ENCODE measurements around the gene BUD13.

BUD13 gene

DNA sequence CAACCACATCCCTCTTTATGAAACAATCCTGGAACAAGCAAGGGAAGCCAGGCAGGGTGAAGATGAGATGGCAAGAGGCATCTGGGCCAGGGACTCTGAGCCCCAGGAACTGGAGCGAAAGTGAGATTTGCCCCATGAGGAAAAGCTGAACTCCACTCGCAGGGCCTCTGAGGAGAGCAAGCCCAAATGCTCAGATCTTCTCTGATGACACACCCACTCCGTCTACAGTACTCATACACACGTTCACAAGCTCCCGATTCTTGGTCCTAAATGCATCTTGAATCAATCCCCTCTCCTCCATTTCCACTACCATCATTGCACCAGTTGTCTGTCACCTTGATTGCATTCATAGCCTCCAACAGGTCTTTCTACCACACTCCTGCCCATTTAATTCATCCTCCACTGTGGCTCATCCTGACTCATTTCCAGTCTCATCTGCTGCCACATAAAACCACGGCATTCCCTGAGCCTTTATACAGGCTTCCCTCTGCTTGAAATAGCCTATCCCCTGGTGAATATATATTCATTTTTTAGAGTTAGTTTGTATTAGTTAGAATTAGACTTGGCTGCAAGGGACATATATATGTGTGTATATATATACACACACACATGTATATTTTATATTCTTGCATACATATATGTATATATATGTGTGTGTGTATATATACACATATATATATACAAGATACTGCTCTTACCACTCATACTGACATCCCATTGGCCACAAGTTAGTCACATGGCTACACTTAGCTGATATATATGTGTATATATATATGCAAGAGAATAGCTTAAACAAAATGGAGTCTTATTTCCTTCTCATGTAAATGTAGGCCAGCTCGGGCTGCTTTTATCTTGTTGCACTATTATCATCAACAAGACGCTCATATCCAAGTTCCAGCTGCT, 20.3 kb upstream of the BUD13 start:
- DNase-seq (ENCODE audit: low read depth in 3 of 3) = no peak

DNA sequence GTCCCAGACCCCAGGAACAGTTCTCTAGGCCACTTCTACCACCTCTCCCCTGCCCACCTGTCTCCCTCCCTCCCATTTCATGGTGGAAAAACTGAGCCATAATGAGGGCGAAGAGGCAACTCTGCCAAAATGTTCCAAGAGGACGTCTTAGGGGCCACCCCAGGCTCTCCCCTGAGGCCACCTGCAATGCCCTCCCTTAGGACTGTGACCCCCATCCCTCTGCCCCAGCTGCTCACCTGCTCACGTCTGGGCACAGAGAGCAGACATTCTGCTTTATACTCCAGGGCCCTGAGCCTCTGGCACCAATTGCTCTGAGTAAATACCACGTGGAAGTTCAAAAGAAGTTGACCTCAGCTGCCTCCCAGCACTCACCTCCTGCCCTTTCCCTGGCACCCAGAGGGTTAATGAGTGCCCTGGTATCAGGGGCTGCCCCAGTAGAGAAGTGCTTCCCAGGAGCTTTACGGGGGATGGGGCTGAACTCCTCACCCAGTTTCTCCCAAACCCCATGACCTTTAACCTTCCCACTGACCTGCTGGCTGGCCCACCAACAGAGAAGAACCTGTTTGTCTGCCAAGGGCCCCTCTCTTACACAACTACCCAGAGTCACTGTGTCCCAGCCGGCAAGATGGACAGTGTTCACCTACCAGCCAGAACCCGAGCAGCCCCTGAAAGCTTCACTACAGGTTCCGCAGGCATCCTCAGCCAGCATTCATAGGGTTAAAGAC, 19.5 kb upstream of the BUD13 start:
- DNase-seq (ENCODE audit: low read depth in 3 of 3) = no peak

DNA sequence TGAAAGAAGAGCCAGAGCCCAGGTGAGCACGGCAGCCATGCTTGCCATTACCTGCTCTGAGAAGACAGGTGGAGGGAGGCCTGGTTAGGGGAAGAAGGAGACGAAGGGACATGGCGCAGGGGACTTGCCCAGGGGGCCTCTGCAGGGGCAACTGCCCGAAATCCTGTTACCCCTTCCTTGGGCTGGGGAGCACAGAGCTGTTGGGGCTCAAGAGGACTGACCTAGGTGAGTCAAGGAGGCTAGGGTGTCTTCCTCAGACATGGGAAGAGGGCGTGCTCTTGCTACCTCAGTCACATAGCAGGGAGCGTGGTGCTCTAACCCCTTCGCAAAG, 19.0 kb upstream of the BUD13 start, which contains the start of gene APOA5:
APOA5 (minus strand) TSS at position 67 of the 331 bp plus-strand sequence; CDS start at position 48, 19 bp downstream.
- no peak for DNase-seq (ENCODE audit: low read depth in 3 of 3)

DNA sequence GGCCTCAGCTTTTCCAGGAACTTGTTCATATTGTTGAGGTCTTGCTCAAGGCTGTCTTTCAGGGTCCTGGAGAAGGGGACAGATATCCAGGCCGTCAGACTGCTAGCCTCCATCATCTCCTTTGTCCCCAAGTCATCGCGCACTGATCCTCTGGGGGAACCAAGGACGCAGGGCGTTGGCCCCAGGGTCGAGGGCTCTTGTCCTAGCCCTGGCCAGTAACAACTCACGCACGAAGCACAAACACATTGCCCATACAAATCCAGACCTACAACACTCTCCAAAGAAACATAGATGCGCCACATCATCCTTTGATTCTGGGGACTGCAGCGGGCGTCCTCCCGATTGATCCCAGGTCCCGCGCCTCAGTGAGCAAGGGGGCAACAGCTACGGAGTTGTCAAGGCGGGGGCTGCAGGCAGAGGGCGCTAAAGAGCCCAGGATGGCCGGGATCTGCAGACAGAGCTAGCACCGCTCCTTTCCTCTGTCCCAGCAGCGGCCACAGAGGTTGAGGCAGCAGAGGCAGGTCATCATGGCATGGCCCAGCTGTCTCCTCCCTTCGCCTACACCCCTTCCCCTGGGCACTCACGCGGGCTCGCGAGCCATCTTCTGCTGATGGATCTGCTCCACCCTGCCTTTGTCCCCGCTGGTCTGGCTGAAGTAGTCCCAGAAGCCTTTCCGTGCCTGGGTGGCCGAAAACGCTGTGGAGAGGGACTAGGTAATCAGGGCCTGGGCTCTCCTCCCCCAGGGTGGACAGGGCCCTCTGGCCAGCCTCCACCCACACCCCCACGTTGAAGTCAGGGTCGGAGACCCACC, 18.4 kb upstream of the BUD13 start:
- peak; percentile 60 to 67 (median 65) for DNase-seq (ENCODE audit: low read depth in 3 of 3)

DNA sequence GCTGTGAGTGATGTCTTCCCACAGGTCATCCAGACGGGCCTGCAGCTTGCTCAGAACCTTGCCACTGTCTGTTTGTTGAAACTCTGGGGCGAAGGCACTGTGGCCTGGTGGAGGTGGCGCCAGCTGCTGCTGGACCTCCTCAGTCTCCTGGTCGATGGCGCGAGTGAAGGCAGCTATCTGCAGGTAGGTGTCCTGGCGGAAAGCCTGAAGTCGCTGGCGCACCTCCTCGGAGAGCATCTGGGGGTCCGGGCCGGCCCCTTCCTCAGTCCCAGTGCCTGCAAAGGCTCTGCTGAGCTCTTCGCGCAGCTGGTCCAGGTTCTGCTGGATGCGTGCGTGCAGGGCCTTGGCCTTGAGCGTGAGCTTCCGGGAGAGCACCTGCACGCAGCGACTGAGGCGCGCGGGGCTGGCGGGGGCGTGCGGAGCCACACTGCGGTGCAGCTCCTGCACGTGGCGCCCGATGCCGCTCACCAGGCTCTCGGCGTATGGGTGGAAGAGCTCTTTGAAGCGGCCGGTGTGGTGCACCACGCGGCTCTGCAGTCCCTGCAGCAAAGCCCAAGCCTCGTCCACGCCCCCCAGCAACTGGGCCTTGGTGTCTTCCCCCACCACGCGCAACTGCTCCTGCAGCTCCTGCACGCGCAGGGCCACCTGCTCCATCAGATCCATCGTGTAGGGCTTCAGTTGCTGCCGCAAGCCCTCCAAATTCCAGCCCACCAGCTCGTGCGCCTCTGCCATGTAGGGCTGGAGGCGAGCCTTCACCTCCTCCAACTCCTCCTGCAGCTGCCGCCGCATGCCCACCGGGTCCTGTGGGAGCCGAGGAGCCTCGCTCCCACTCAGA, 17.6 kb upstream of the BUD13 start:
- DNase-seq (ENCODE audit: low read depth in 3 of 3) = no peak

DNA sequence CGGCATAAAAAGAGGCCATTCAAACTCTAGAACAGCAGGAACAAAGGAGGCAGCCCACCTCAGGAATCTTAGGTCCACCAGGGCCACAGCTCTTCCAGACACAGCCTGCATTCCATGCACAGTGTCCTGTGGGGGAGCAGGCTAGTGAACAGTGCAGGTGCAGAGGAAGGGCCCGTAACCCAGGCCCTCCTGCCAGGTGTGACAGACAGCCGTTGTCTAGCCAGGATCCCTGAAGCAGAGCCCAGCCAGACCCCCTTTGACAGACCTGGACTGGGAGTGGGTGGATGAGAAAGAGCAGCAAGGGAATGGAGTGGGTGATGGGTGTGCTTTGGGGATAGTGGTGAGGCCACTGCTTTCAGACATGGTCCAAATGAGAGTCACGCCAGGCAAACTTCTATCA, 16.2 kb upstream of the BUD13 start:
- no peak for DNase-seq (ENCODE audit: low read depth in 3 of 3)

DNA sequence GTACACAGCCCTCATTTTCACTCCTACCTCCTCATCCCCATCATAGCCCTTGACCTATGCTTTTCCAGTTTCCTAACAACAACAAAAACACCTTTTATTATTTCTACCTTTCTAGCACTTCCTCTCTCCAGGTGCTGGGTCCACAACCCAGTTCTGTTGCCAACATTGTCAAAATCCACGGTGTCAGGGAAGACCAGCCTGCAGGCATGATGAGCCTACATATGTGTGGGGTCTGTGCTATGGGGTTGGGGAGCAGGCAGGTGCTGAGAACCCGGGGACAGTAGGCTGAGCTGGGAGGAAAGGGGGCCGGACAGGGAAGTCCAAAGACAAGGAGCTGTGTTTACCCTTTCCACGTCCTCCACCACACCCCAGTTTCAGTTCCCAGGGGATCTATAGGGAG, 15.7 kb upstream of the BUD13 start:
- no peak for DNase-seq (ENCODE audit: low read depth in 3 of 3)

DNA sequence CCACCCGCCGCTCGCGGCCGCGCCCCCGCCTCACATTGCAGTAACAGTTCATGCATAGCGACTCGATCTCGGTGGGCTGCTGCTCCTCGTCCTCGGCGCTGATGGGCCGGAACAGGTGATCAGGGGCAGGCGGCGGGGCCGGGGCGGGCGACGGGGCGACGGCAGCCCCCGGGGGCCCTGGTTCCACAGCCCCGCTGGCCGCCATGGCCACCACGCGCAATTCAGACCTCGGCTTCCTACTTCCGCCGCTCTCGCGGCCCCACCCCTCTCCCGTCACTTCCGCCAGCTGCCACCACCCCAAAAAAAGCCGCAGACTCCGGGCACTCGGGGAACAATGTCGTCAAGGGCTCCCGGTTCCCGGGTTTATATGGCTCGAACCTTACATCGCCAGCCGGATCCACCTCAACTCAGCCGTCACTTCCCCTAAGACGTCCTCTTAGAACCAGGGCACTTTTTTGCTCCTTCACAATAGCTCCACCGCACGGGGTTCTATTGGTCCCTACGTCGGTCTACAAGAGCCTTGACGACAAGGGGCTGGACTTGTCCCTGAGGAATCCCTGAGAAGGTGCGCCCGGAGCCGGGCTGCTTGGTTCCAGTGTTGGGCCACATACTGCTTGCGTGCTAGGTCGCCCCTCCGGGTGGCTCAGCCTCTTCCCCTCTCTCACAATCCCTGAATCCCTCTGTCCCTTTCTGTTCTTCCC, 15.1 kb upstream of the BUD13 start, which contains the start of gene ZPR1:
ZPR1 (minus strand) TSS at position 238 of the 701 bp plus-strand sequence; CDS start at position 205, 33 bp downstream.
- DNase-seq (ENCODE audit: low read depth in 3 of 3) = peak; percentile 63 to 79 (median 72)

DNA sequence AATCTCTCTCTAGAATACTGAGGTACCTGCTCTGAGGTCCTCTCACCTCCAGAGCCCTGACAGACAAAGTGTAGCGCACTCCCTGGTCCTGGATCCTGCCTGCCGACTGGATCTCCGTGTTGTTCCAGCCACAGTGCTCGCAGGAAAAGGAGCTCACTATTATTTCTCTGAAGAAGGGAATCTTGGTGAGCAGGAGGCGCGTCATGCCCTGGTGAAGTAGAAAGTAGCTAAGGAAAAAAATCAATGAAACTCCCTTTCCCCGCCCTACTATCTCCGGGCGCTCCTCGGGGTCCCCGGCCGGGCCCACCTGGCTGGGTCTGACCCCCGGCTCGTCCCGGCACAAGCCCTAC, 14.6 kb upstream of the BUD13 start:
- DNase-seq (ENCODE audit: low read depth in 3 of 3) = no peak

DNA sequence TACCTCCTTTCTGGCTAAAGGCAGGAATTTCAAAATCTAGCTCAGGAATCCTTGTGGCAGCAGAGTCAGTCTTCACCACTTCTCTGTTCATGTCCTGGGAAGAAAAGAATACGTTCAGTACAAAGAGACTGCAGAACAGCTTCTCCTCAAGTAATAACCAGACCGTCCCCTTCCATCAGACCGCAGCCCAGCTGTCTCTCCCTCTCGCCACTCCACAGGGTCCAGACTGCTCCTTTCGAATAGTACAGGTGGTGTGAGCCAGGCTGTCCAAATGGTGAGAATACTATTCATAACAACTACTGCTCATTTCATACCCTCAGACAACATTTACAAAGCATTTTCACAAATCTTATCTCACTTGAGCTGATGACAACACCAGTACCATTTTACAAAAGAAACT, 14.2 kb upstream of the BUD13 start:
- DNase-seq (ENCODE audit: low read depth in 3 of 3) = no peak

DNA sequence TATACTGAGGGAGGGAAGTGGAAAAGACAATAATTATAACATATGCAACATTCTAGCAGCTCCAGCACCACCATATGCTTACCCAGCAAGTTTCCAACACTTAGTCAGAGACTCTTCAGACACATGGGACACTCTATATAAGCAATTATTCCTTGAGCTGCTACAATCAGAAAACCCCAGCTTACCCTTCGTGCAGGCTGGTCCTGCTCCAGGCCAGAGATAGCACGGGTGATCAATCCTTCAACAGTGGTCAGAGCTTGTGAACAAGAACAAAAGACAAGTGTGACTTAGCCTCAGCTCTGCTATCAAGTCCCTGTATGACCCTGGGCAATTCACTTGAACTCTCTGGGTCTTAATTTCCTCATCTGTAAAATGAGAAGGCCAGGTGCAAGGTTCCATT, 13.5 kb upstream of the BUD13 start:
- no peak for DNase-seq (ENCODE audit: low read depth in 3 of 3)

DNA sequence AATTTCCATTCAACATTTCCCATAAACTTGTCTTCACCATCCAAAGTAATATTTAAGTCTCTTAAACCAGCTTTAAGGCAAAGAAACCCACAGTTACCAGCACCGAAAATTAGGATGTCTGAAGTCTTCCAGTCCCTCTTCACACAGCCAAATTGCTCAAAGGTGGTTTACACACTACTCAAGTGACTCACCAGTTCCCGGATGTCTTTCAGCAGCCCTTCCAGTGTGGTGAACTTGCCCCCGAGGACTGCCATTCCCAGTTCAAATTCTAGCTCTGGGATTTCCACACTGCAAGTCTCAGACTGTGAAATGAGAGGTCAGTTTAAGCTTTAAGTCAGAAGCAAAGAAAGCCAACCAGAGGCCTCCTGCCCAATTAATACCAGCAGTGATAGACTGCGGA, 9.9 kb upstream of the BUD13 start:
- DNase-seq (ENCODE audit: low read depth in 3 of 3) = no peak

DNA sequence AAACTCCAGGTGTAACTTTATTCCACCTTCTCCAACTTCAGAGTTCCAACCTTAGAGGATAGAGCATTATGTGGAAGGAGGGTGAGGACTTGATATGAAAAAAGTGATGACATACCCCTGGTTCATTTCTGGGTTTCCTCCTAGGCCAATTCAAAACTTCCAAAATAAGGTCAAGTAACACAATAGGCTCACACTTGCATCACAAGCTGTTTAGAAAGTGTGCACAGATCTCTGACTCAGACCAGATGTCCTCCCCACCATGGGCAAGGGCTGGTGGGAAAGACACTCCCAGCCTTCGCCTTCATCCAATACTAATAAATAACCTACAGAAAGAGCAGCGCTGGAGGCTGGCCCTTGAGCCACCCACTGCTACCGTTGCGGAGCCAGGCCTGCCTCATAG, 5.8 kb upstream of the BUD13 start:
- DNase-seq (ENCODE audit: low read depth in 3 of 3) = no peak

DNA sequence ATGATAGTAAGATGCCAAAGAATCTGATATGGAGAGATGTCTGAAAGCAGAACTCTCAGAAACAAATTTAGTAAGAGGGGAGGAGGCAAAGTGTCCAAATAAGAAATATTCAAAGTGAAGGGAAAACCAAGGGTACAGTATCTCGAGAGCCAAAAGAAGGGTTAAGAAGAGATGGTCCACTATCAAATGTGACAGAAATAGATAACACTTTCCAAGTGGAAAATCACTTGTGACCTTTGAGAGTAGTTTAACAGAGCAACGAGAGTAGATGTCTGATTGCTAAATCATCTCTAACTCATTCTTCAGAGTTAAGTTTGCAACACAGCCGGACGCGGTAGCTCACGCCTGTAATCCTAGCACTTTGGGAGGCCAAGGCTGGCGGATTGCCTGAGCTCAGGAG, 4.3 kb upstream of the BUD13 start:
- no peak for DNase-seq (ENCODE audit: low read depth in 3 of 3)

DNA sequence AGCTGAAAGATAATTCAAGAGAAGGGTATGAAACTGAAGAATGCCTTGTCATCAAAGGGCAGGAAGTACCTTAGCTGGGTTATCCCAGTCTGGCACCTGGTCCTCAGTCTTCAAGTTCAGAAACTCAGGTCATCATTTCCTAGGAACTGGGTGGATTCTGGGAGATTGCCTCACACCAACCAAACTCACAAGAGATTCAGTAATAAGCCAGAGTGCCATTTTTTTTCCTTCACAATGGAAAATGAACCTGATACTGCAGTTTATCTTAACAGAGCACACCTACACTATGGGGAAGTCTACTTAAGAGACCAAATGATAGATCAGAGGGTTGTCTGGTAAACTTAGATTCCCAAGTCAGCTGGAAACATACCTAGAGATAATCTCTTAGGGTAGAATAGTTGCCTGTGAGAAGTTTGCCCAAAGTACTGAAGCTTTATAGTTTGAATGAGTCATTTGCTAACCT, 3.8 kb upstream of the BUD13 start:
- DNase-seq (ENCODE audit: low read depth in 3 of 3) = no peak

DNA sequence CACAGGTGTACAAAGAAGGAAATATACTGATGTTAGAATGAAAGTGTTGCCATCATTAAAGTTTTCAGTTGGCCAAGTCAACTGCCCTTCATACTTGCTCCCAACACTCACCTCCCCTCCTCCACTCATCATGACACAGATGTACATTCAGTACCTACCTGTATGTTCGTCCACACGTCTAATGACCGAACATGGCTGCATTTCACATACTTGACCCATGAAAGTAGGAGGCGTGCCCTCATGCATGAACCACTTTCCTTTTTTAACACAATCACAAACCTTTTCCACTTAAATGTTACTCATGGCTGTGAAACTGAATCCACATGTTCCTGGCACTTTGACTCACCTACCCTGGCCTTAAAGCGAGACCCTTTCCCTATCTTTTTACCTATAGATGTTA, 3.2 kb upstream of the BUD13 start:
- DNase-seq (ENCODE audit: low read depth in 3 of 3) = no peak

DNA sequence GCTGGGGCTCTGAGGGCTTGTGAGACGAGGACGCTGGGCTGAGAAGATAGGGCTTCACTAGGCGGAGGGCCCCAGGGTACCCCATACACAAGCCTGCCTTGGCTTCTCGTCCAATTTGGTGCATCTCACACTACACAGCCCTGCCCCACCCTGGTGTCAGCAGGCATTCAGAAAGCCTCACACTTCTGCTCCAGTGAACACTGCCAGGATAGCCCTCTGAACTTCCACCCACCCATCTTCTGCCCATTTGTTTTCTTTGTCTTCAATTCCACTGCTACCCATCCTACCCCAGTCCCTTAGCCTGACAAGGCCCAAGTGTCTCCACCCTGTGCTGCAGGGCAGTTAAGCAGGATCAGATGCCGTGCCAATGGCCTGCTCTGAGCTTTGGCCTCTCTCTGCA, 1.9 kb upstream of the BUD13 start:
- no peak for DNase-seq (ENCODE audit: low read depth in 3 of 3)

DNA sequence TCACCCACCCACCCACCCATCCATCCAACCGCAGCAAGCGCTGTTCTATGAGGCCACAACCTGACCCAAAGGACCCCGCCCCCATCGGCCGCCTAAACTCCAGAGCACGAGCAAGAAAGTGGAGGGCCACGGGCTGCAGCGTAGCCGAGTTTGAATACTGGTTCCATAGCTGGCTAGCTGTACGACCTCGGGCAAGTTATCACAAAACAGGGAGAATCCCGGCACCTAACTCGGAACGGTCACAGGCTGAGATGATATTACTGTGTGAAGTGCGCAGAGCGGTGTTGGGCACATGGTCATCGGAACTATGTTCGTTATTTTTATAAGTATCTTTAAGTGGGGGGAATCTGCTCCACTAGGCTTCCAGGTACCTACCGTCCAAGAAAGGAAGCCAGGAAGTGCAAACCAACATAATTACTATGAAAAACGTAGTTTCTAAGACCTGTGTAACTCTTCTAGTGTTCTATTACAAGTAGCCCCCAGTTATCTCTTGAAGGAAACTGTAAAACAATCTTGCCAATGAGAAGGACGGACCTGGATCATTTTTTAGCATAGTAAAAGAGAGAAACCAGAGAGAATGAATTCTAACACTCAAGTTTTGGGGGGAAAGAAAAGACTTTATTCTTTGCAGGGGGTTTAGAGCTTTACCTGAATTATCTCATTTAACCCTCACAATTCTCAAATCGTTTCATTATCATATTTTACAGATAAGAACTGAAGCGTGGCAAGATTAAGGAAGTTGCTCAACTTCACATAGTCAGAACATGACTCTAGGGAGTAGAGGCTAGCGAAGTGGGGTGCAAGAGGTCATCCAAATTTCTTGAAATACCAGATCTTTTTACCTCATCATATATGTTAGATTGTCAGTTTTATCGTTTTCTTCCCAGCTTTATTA, 663 bp upstream of the BUD13 start:
- no peak for DNase-seq (ENCODE audit: low read depth in 3 of 3)

DNA sequence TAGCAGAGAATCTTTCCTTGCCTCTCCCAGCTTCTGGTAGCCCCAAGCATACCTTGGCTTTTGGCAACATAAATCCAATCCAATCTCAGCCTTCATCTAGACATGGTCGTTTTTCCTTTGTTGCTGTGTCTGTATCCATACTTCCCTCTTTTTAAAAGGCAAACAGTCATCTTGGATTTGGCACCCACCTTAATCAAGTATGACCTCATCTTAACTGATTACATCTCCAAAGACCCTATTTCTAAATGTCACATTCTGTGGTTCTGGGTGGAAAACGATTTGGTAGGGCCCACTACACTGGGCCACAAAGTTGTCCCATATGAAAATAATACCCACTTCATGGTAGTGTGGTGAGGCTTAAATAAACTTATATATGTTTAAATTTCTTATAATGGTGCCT, 852 bp downstream of the BUD13 start:
- no peak for DNase-seq (ENCODE audit: low read depth in 3 of 3)

DNA sequence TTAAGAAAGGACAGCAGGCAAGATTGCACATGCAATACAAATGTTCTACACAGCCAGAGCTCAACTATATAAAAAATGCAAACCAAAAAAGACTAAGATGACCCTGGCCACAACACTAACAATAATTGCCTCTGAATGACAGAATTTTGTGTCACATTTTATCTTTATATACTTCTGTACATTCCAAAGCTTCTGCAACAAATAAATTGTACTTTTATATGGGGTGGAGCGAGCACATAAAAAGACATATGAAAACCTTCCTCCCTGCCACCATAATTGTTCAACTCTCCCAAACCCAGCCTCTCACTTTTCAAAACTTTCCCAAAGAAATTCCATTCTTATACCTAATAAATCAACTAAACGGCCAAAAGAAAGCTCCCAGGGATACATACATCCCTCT, 10.7 kb downstream of the BUD13 start:
- DNase-seq (ENCODE audit: low read depth in 3 of 3) = no peak

Measured in stimulated activated CD4-positive, alpha-beta T cell treated with anti-CD3 and anti-CD28 coated beads, TNF-alpha, amount 100 ng/mL, for 48 hours (primary cell).